ENCODE results near the gene SLC9A7. TPM values are rescaled to one million over a fixed set of nuclear protein-coding genes. Genes with fewer than 3 reads are reported as not detected.

Gene SLC9A7
- total RNA-seq, 1 experiment from 2014 or later = 13.1 TPM

- CTCF ChIA-PET = no interaction called here
- H3K9me3 ChIP-seq (ENCODE audit: low read depth, low read length, poor library complexity, severe bottlenecking) = no peaks in the 10 kb centered on the region
- no TSS peak for BruUV-seq (replicated peaks)
- H3K4me1 ChIP-seq (ENCODE audit: insufficient read depth, low read length, poor library complexity, severe bottlenecking) = peaks cover 7% of the 10 kb centered on the region
- H3K36me3 ChIP-seq (ENCODE audit: insufficient read depth, low read length, poor library complexity, severe bottlenecking) = no peaks in the 10 kb centered on the region
- no peak overlapping the region for H3K4me3 ChIP-seq (ENCODE audit: low read depth, low read length, poor library complexity, severe bottlenecking)
- TF ChIP-seq EZH2 (IDR thresholded peaks at IDR 0.05; ENCODE audit: borderline replicate concordance, low read depth, low read length, poor library complexity, severe bottlenecking) (no peak), CTCF (conservative IDR thresholded peaks at IDR 0.05; ENCODE audit: low read depth, low read length) (no peak)
- no peak for DNase-seq (ENCODE audit: low spot score)
- POLR2A ChIA-PET (ENCODE audit: low non-redundant PET) = no interaction called here
- no peaks in the 10 kb centered on the region for H3K27me3 ChIP-seq (replicated peaks; ENCODE audit: insufficient read depth, low read depth, low read length, poor library complexity)
- intact Hi-C loops (cut with micrococcal nuclease; ENCODE audit: unreplicated experiment) = no loop called here
- H3K27ac ChIP-seq (ENCODE audit: low read depth, low read length, poor library complexity, severe bottlenecking) = no peak overlapping the region
Observed at GRCh38 chrX:46637938-46638337, 121.0 kb downstream of the SLC9A7 start.

GRCh38 chrX:46636223-46636622, 122.7 kb downstream of the SLC9A7 start:
- H3K9me3 ChIP-seq (ENCODE audit: low read depth, low read length, poor library complexity, severe bottlenecking) = no peaks in the 10 kb centered on the region
- H3K36me3 ChIP-seq (ENCODE audit: insufficient read depth, low read length, poor library complexity, severe bottlenecking) = no peaks in the 10 kb centered on the region
- H3K4me1 ChIP-seq (ENCODE audit: insufficient read depth, low read length, poor library complexity, severe bottlenecking) = peaks cover 7% of the 10 kb centered on the region
- no TSS peak for BruUV-seq (replicated peaks)
- TF ChIP-seq EZH2 (IDR thresholded peaks at IDR 0.05; ENCODE audit: borderline replicate concordance, low read depth, low read length, poor library complexity, severe bottlenecking) (no peak), CTCF (conservative IDR thresholded peaks at IDR 0.05; ENCODE audit: low read depth, low read length) (no peak)
- ChIA-PET POLR2A (ENCODE audit: low non-redundant PET) (no interaction called here), CTCF (no interaction called here)
- H3K27me3 ChIP-seq (replicated peaks; ENCODE audit: insufficient read depth, low read depth, low read length, poor library complexity) = no peaks in the 10 kb centered on the region
- H3K27ac ChIP-seq (ENCODE audit: low read depth, low read length, poor library complexity, severe bottlenecking) = no peak overlapping the region
- no peak overlapping the region for H3K4me3 ChIP-seq (ENCODE audit: low read depth, low read length, poor library complexity, severe bottlenecking)
- intact Hi-C loops (cut with micrococcal nuclease; ENCODE audit: unreplicated experiment) = no loop called here
- no peak for DNase-seq (ENCODE audit: low spot score)

GRCh38 chrX:46635186-46635585, 123.7 kb downstream of the SLC9A7 start:
- ChIA-PET CTCF (no interaction called here), POLR2A (ENCODE audit: low non-redundant PET) (no interaction called here)
- intact Hi-C loops (cut with micrococcal nuclease; ENCODE audit: unreplicated experiment) = no loop called here
- Histone ChIP-seq H3K4me1 (ENCODE audit: insufficient read depth, low read length, poor library complexity, severe bottlenecking) (peaks cover 7% of the 10 kb centered on the region), H3K27ac (ENCODE audit: low read depth, low read length, poor library complexity, severe bottlenecking) (no peak overlapping the region), H3K27me3 (replicated peaks; ENCODE audit: insufficient read depth, low read depth, low read length, poor library complexity) (no peaks in the 10 kb centered on the region), H3K36me3 (ENCODE audit: insufficient read depth, low read length, poor library complexity, severe bottlenecking) (no peaks in the 10 kb centered on the region), H3K4me3 (ENCODE audit: low read depth, low read length, poor library complexity, severe bottlenecking) (no peak overlapping the region), H3K9me3 (ENCODE audit: low read depth, low read length, poor library complexity, severe bottlenecking) (no peaks in the 10 kb centered on the region)
- BruUV-seq (replicated peaks) = no TSS peak
- TF ChIP-seq CTCF (conservative IDR thresholded peaks at IDR 0.05; ENCODE audit: low read depth, low read length) = no peak
- TF ChIP-seq EZH2 (IDR thresholded peaks at IDR 0.05; ENCODE audit: borderline replicate concordance, low read depth, low read length, poor library complexity, severe bottlenecking) = no peak
- no peak for DNase-seq (ENCODE audit: low spot score)

Measured in A673 (cell line).